Liver (tissue), 9 donors: Measurements from ENCODE around the gene DIP2B. TPM values are rescaled to one million over a fixed set of nuclear protein-coding genes. Genes with fewer than 3 reads are reported as not detected.

Experiments used
- DNase-seq: peaks from one replicate; pipeline ENCODE4 v3.0.0-alpha.2; 2017; ENCODE audit warnings: low spot score
- H3K27ac ChIP-seq, 2 donors: one replicate each; pipeline ENCODE4 v1.7.0; 2013; ENCODE audit warnings: inconsistent platforms in 2 of 2, low read length in 2 of 2, control low read depth in 1 of 2, low read depth in 1 of 2, mild to moderate bottlenecking in 1 of 2
- H3K27me3 ChIP-seq, 4 donors: one replicate each; pipeline versions ENCODE4 v1.6.1 to v1.7.0; 2013; ENCODE audit warnings: low read length in 3 of 4, inconsistent platforms in 1 of 4, mild to moderate bottlenecking in 1 of 4, moderate library complexity in 1 of 4; ENCODE audit not compliant: control insufficient read depth in 4 of 4, insufficient read depth in 4 of 4
- H3K36me3 ChIP-seq, 4 donors: one replicate each; pipeline versions ENCODE4 v1.6.1 to v1.7.0; 2013; ENCODE audit warnings: low read length in 3 of 4, mild to moderate bottlenecking in 3 of 4, low read depth in 1 of 4, moderate library complexity in 1 of 4; ENCODE audit not compliant: control insufficient read depth in 4 of 4, insufficient read depth in 3 of 4
- H3K4me1 ChIP-seq, 4 donors: one replicate each; pipeline versions ENCODE4 v1.6.1 to v1.7.0; 2013; ENCODE audit warnings: low read length in 3 of 4, mild to moderate bottlenecking in 3 of 4, moderate library complexity in 1 of 4; ENCODE audit not compliant: control insufficient read depth in 4 of 4, insufficient read depth in 4 of 4
- H3K4me3 ChIP-seq, 3 donors: one replicate each; pipeline versions ENCODE4 v1.6.1 to v1.7.0; 2013; ENCODE audit warnings: low read length in 3 of 3, control low read depth in 1 of 3, low read depth in 1 of 3, mild to moderate bottlenecking in 1 of 3
- H3K9ac ChIP-seq, 2 donors: one replicate each; pipeline ENCODE4 v1.7.0; 2013; ENCODE audit warnings: low read length in 2 of 2, mild to moderate bottlenecking in 2 of 2, moderate library complexity in 2 of 2, control low read depth in 1 of 2, low read depth in 1 of 2
- H3K9me3 ChIP-seq, 4 donors: one replicate each; pipeline versions ENCODE4 v1.6.1 to v1.7.0; 2013; ENCODE audit warnings: low read length in 3 of 4; ENCODE audit not compliant: control insufficient read depth in 4 of 4
- EGR1 ChIP-seq, 2 donors: IDR thresholded peaks; 2 replicates each; pipeline ENCODE4 v1.6.1; 2016 to 2018; ENCODE audit warnings: antibody characterized with exemption in 2 of 2, low read depth in 2 of 2
- FOXA1 ChIP-seq: IDR thresholded peaks from 2 replicates; pipeline ENCODE4 v1.6.1; 2016; ENCODE audit warnings: antibody characterized with exemption
- FOXA2 ChIP-seq: IDR thresholded peaks from 2 replicates; pipeline ENCODE4 v1.6.1; 2016; ENCODE audit warnings: antibody characterized with exemption
- GABPA ChIP-seq, 2 donors: IDR thresholded peaks in 1 of 2; conservative IDR thresholded peaks in 1 of 2; 2 replicates each; pipeline ENCODE4 v1.6.1; 2016; ENCODE audit warnings: antibody characterized with exemption in 2 of 2, mild to moderate bottlenecking in 1 of 2, moderate library complexity in 1 of 2
- HNF4A ChIP-seq, 2 donors: conservative IDR thresholded peaks; 2 replicates each; pipeline ENCODE4 v1.6.1; 2016; ENCODE audit warnings: antibody characterized with exemption in 2 of 2, mild to moderate bottlenecking in 2 of 2
- HNF4G ChIP-seq: IDR thresholded peaks from 2 replicates; pipeline ENCODE4 v1.6.1; 2016; ENCODE audit warnings: antibody characterized with exemption
- JUND ChIP-seq, 2 donors: IDR thresholded peaks; 2 replicates each; pipeline ENCODE4 v1.6.1; 2016; ENCODE audit warnings: antibody characterized with exemption in 2 of 2
- NR2F2 ChIP-seq: IDR thresholded peaks from 2 replicates; pipeline ENCODE4 v1.6.1; 2016; ENCODE audit warnings: antibody characterized with exemption
- RAD21 ChIP-seq, 2 donors: IDR thresholded peaks; 2 replicates each; pipeline ENCODE4 v1.6.1; 2016; ENCODE audit warnings: antibody characterized with exemption in 2 of 2, mild to moderate bottlenecking in 2 of 2
- RXRA ChIP-seq, 2 donors: IDR thresholded peaks; 2 replicates each; pipeline ENCODE4 v1.6.1; 2017 to 2018; ENCODE audit warnings: antibody characterized with exemption in 2 of 2, mild to moderate bottlenecking in 1 of 2
- WGBS: extraction: QIAGEN DNeasy Blood & Tissue Kit; methylation state at CpG from one replicate; pipeline ENCODE4 v1.1.7; 2013; 5-methylcytosine and 5-hydroxymethylcytosine counted together
- polyA plus RNA-seq, 2 donors: library from polyadenylated mRNA; stranded (reverse) in 1 of 2; unstranded in 1 of 2; fragments of 200-250 nt in 1 of 2; fragments of >200 nt in 1 of 2; fragmentation: Nextera tagmentation in 1 of 2; extraction: Ambion mirVana in 1 of 2; gene quantifications; one replicate each; pipeline versions ENCODE4 v1.2.1 to v1.2.3, GENCODE V29; 2013 to 2015
- total RNA-seq, 2 donors: library from RNA; depleted of rRNA; stranded (reverse); fragments of >200 nt; gene quantifications; one replicate each; pipeline ENCODE4 v1.2.3, GENCODE V29; 2014
- TF ChIP-seq, protein P1 (sequence below): IDR thresholded peaks from 2 replicates; pipeline ENCODE4 v1.6.1; 2016; ENCODE audit warnings: antibody characterized with exemption
- TF ChIP-seq, protein P2 (sequence below): fragments of 150-350 bp; IDR thresholded peaks from 2 replicates; pipeline ENCODE4 v1.5.1; 2017; ENCODE audit warnings: improper control_type of control experiment, low read depth, low read length; ENCODE audit not compliant: missing input control
- TF ChIP-seq, protein P3 (sequence below): IDR thresholded peaks from 2 replicates; pipeline ENCODE4 v1.6.1; 2016; ENCODE audit warnings: antibody characterized with exemption, mild to moderate bottlenecking
- TF ChIP-seq, protein P4 (sequence below): IDR thresholded peaks from 2 replicates; pipeline ENCODE4 v1.6.1; 2016; ENCODE audit warnings: antibody characterized with exemption
- TF ChIP-seq, protein P5 (sequence below): IDR thresholded peaks from 2 replicates; pipeline ENCODE4 v1.6.1; 2016; ENCODE audit warnings: antibody characterized with exemption
- donor health status: healthy.
- donor health status: healthy.
- donor health status: healthy.
- donor health status: healthy.
- donor health status: healthy.

DIP2B gene
- total and polyA plus RNA-seq, 4 donors = 4.8 to 30.7 (median 13.8) TPM

DNA sequence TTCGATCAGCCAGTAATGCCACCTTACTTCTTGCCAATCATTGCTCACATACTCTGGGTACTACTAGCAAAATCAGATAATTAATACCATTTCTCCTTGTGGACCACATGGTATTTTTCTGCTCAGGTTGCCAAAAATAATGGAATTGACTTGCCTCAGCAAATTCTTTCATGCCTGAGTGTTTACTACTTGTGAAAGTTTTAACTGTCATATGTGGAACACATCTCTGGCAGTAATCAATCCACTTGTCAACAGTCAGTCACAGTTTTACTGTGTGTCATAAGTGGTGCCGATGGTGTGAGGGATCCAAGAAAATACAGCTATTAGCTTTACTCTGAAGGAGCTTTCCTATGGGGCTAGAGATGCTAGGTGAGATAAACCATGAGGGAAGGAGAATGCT lies 203.8 kb downstream of the DIP2B start:
- TF ChIP-seq, protein P1, sequence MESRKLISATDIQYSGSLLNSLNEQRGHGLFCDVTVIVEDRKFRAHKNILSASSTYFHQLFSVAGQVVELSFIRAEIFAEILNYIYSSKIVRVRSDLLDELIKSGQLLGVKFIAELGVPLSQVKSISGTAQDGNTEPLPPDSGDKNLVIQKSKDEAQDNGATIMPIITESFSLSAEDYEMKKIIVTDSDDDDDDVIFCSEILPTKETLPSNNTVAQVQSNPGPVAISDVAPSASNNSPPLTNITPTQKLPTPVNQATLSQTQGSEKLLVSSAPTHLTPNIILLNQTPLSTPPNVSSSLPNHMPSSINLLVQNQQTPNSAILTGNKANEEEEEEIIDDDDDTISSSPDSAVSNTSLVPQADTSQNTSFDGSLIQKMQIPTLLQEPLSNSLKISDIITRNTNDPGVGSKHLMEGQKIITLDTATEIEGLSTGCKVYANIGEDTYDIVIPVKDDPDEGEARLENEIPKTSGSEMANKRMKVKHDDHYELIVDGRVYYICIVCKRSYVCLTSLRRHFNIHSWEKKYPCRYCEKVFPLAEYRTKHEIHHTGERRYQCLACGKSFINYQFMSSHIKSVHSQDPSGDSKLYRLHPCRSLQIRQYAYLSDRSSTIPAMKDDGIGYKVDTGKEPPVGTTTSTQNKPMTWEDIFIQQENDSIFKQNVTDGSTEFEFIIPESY = no peak
- TF ChIP-seq, protein P2, sequence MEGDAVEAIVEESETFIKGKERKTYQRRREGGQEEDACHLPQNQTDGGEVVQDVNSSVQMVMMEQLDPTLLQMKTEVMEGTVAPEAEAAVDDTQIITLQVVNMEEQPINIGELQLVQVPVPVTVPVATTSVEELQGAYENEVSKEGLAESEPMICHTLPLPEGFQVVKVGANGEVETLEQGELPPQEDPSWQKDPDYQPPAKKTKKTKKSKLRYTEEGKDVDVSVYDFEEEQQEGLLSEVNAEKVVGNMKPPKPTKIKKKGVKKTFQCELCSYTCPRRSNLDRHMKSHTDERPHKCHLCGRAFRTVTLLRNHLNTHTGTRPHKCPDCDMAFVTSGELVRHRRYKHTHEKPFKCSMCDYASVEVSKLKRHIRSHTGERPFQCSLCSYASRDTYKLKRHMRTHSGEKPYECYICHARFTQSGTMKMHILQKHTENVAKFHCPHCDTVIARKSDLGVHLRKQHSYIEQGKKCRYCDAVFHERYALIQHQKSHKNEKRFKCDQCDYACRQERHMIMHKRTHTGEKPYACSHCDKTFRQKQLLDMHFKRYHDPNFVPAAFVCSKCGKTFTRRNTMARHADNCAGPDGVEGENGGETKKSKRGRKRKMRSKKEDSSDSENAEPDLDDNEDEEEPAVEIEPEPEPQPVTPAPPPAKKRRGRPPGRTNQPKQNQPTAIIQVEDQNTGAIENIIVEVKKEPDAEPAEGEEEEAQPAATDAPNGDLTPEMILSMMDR = no peak
- no peak for TF ChIP-seq RXRA (IDR thresholded peaks at IDR 0.05)
- TF ChIP-seq HNF4G = no peak
- no peak for TF ChIP-seq RAD21 (IDR thresholded peaks at IDR 0.05)
- no peak for TF ChIP-seq GABPA (IDR thresholded peaks at IDR 0.05 in 1 of 2, conservative IDR thresholded peaks at IDR 0.05 in 1 of 2)
- TF ChIP-seq, protein P3, sequence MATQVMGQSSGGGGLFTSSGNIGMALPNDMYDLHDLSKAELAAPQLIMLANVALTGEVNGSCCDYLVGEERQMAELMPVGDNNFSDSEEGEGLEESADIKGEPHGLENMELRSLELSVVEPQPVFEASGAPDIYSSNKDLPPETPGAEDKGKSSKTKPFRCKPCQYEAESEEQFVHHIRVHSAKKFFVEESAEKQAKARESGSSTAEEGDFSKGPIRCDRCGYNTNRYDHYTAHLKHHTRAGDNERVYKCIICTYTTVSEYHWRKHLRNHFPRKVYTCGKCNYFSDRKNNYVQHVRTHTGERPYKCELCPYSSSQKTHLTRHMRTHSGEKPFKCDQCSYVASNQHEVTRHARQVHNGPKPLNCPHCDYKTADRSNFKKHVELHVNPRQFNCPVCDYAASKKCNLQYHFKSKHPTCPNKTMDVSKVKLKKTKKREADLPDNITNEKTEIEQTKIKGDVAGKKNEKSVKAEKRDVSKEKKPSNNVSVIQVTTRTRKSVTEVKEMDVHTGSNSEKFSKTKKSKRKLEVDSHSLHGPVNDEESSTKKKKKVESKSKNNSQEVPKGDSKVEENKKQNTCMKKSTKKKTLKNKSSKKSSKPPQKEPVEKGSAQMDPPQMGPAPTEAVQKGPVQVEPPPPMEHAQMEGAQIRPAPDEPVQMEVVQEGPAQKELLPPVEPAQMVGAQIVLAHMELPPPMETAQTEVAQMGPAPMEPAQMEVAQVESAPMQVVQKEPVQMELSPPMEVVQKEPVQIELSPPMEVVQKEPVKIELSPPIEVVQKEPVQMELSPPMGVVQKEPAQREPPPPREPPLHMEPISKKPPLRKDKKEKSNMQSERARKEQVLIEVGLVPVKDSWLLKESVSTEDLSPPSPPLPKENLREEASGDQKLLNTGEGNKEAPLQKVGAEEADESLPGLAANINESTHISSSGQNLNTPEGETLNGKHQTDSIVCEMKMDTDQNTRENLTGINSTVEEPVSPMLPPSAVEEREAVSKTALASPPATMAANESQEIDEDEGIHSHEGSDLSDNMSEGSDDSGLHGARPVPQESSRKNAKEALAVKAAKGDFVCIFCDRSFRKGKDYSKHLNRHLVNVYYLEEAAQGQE = no peak
- TF ChIP-seq HNF4A (conservative IDR thresholded peaks at IDR 0.05) = no peak
- no peak for TF ChIP-seq NR2F2
- TF ChIP-seq, protein P4, sequence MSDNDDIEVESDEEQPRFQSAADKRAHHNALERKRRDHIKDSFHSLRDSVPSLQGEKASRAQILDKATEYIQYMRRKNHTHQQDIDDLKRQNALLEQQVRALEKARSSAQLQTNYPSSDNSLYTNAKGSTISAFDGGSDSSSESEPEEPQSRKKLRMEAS = no peak
- no peak for TF ChIP-seq EGR1 (IDR thresholded peaks at IDR 0.05; ENCODE audit: low read depth in 2 of 2)
- no peak for TF ChIP-seq FOXA2
- no peak for TF ChIP-seq JUND (IDR thresholded peaks at IDR 0.05)
- TF ChIP-seq FOXA1 = no peak
- DNase-seq = no peak
- Histone ChIP-seq H3K9ac (no peak overlapping the region), H3K9me3 (no peaks in the 10 kb centered on the region), H3K27ac (no peak overlapping the region), H3K36me3 (peaks cover 16 to 82% (median 66%) of the 10 kb centered on the region in 4 donors), H3K4me3 (no peak overlapping the region), H3K4me1 (no peaks in the 10 kb centered on the region), H3K27me3 (no peaks in the 10 kb centered on the region)
- WGBS = 80% methylated on average over 2 of the region's 2 CpGs

DNA sequence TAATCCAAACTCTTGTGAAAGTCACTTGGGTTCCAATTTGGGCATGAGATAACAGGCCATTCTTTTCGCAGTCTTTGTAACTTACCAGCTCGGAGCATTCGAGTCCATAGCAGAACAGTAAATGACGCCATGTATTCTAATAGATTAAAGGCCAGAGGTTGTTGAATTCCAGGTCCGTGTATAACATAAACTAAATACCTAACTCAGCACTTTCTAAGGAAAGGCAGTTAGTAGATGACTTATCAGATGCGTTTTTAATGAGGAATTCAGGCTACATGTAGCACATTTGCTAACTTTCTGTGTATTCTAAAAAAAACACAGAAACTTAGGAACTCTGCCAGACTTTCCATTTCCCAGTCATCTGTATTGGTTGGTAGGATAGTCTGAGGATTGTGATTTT lies 206.3 kb downstream of the DIP2B start:
- Histone ChIP-seq H3K4me3 (no peak overlapping the region), H3K27me3 (no peaks in the 10 kb centered on the region), H3K9me3 (no peaks in the 10 kb centered on the region), H3K9ac (no peak overlapping the region), H3K36me3 (peaks cover 12 to 66% (median 58%) of the 10 kb centered on the region in 4 donors), H3K4me1 (peaks cover 0 to 8% (median 2%) of the 10 kb centered on the region in 4 donors), H3K27ac (no peak overlapping the region)
- TF ChIP-seq GABPA (IDR thresholded peaks at IDR 0.05 in 1 of 2, conservative IDR thresholded peaks at IDR 0.05 in 1 of 2) = no peak
- TF ChIP-seq, protein P5, sequence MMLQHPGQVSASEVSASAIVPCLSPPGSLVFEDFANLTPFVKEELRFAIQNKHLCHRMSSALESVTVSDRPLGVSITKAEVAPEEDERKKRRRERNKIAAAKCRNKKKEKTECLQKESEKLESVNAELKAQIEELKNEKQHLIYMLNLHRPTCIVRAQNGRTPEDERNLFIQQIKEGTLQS = no peak
- DNase-seq = no peak
- 93% methylated on average over 6 of the region's 6 CpGs for WGBS
